ENCODE results near the gene B4GALT1. TPM values are rescaled to one million over a fixed set of nuclear protein-coding genes. Genes with fewer than 3 reads are reported as not detected.

B4GALT1 gene
- total RNA-seq, 1 experiment from 2014 or later = 31.4 TPM

DNA sequence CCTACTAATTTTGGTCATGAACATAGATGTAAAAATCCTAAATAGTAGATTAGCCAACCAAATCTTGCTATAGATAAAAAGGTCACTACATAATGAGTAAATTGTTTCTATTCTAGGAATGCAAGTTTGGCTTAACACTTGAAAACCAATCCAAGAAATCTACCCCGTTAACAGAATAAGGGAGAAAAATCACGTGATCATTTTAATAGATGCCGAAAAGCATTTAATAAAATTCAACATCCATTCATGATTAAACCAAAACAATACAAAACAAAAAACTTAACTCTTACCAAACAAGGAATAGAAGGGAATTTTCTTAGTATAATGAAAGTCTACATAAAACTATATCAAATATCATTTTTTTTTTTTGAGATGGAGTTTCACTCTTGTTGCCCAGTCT lies 69.9 kb downstream of the B4GALT1 start:
- Histone ChIP-seq H3K4me1 (ENCODE audit: control insufficient read depth in 1 of 2, insufficient read depth in 2 of 2, low read length in 2 of 2) (peaks cover 6 to 26% of the 10 kb centered on the region in 2 experiments), H3K9me2 (ENCODE audit: insufficient read depth) (no peaks in the 10 kb centered on the region), H3K4me2 (ENCODE audit: low read length) (no peak overlapping the region), H3K36me3 (ENCODE audit: control insufficient read depth in 1 of 2, insufficient read depth in 2 of 2, low read length in 2 of 2) (no peaks in the 10 kb centered on the region), H3K27ac (ENCODE audit: low read depth, low read length) (no peak overlapping the region), H3K4me3 (replicated peaks in 1 of 2; ENCODE audit: low read depth in 1 of 2, low read length in 2 of 2) (no peak overlapping the region), H3K27me3 (ENCODE audit: insufficient read depth, low read length) (no peaks in the 10 kb centered on the region), H2AFZ (ENCODE audit: low read depth, low read length, poor library complexity, severe bottlenecking) (no peak overlapping the region), H3K9me3 (ENCODE audit: control insufficient read depth in 1 of 2, insufficient read depth in 1 of 2, low read depth in 1 of 2, low read length in 2 of 2) (no peaks in the 10 kb centered on the region), H4K20me1 (ENCODE audit: insufficient read depth) (no peaks in the 10 kb centered on the region), H3K79me2 (ENCODE audit: insufficient read depth, low read length) (no peaks in the 10 kb centered on the region), H3K9ac (ENCODE audit: low read length) (no peak overlapping the region)
- no peak for TF ChIP-seq EZH2phosphoT487 (IDR thresholded peaks at IDR 0.05; ENCODE audit: borderline replicate concordance)
- TF ChIP-seq CBX3 (IDR thresholded peaks at IDR 0.05; ENCODE audit: low read depth) = no peak
- TF ChIP-seq EGR1 (IDR thresholded peaks at IDR 0.05; ENCODE audit: low read depth) = no peak
- TF ChIP-seq, protein P1, sequence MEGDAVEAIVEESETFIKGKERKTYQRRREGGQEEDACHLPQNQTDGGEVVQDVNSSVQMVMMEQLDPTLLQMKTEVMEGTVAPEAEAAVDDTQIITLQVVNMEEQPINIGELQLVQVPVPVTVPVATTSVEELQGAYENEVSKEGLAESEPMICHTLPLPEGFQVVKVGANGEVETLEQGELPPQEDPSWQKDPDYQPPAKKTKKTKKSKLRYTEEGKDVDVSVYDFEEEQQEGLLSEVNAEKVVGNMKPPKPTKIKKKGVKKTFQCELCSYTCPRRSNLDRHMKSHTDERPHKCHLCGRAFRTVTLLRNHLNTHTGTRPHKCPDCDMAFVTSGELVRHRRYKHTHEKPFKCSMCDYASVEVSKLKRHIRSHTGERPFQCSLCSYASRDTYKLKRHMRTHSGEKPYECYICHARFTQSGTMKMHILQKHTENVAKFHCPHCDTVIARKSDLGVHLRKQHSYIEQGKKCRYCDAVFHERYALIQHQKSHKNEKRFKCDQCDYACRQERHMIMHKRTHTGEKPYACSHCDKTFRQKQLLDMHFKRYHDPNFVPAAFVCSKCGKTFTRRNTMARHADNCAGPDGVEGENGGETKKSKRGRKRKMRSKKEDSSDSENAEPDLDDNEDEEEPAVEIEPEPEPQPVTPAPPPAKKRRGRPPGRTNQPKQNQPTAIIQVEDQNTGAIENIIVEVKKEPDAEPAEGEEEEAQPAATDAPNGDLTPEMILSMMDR (IDR thresholded peaks at IDR 0.05 in 2 of 3, conservative IDR thresholded peaks at IDR 0.05 in 1 of 3; ENCODE audit: borderline replicate concordance in 1 of 3, insufficient read depth in 1 of 3, low read depth in 2 of 3, low read length in 2 of 3) = no peak
- CTCF ChIA-PET = no interaction called here
- DNase-seq (ENCODE audit: low read depth, low spot score) (no peak), ATAC-seq (no peak)
- POLR2A ChIA-PET = no interaction called here
- intact Hi-C loops (cut with micrococcal nuclease) = no loop called here
- no TSS peak for BruUV-seq (replicated peaks)
- RAD21 ChIA-PET (ENCODE audit: low non-redundant PET in 1 of 2, low total read pairs in 2 of 2, uncharacterized antibody in 2 of 2, unreplicated experiment in 2 of 2) = no interaction called here

DNA sequence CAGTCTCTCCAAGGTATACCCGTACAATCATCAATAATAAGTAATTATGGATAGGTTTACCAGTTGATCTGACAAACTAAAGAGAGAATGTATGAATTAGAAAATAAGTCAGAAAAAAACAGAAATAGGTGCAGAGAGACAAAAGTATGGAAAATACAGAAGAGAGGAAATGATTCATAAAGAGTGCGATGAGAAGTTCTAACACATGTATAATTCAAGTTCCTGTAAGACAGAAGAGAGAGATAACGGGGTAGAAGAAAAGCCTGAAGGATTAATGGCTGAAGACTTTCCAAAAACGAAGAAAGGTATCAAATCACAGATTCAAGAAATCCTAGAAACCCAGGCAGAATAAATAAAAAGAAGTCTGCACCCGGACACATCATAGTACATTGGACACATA lies 74.5 kb downstream of the B4GALT1 start:
- Histone ChIP-seq H4K20me1 (ENCODE audit: insufficient read depth) (no peaks in the 10 kb centered on the region), H3K9me3 (ENCODE audit: control insufficient read depth in 1 of 2, insufficient read depth in 1 of 2, low read depth in 1 of 2, low read length in 2 of 2) (no peaks in the 10 kb centered on the region), H3K4me2 (ENCODE audit: low read length) (no peak overlapping the region), H2AFZ (ENCODE audit: low read depth, low read length, poor library complexity, severe bottlenecking) (no peak overlapping the region), H3K4me1 (ENCODE audit: control insufficient read depth in 1 of 2, insufficient read depth in 2 of 2, low read length in 2 of 2) (no peaks in the 10 kb centered on the region), H3K9me2 (ENCODE audit: insufficient read depth) (no peaks in the 10 kb centered on the region), H3K27me3 (ENCODE audit: insufficient read depth, low read length) (no peaks in the 10 kb centered on the region), H3K4me3 (replicated peaks in 1 of 2; ENCODE audit: low read depth in 1 of 2, low read length in 2 of 2) (no peak overlapping the region), H3K9ac (ENCODE audit: low read length) (no peak overlapping the region), H3K79me2 (ENCODE audit: insufficient read depth, low read length) (no peaks in the 10 kb centered on the region), H3K36me3 (ENCODE audit: control insufficient read depth in 1 of 2, insufficient read depth in 2 of 2, low read length in 2 of 2) (no peaks in the 10 kb centered on the region), H3K27ac (ENCODE audit: low read depth, low read length) (no peak overlapping the region)
- intact Hi-C loops (cut with micrococcal nuclease) = no loop called here
- ChIA-PET POLR2A (no interaction called here), RAD21 (ENCODE audit: low non-redundant PET in 1 of 2, low total read pairs in 2 of 2, uncharacterized antibody in 2 of 2, unreplicated experiment in 2 of 2) (no interaction called here), CTCF (no interaction called here)
- ATAC-seq (no peak), DNase-seq (ENCODE audit: low read depth, low spot score) (no peak)
- BruUV-seq (replicated peaks) = no TSS peak
- TF ChIP-seq EGR1 (IDR thresholded peaks at IDR 0.05; ENCODE audit: low read depth) (no peak), JUND (IDR thresholded peaks at IDR 0.05) (no peak), TCF7L2 (IDR thresholded peaks at IDR 0.05; ENCODE audit: borderline replicate concordance, extremely low read depth, insufficient read depth, insufficient read length) (no peak), SRF (IDR thresholded peaks at IDR 0.05; ENCODE audit: low read depth) (no peak), FOSL1 (IDR thresholded peaks at IDR 0.05; ENCODE audit: low read depth) (no peak), POLR2AphosphoS5 (IDR thresholded peaks at IDR 0.05; ENCODE audit: low read depth, low read length) (no peak), EZH2phosphoT487 (IDR thresholded peaks at IDR 0.05; ENCODE audit: borderline replicate concordance) (no peak), SP1 (IDR thresholded peaks at IDR 0.05; ENCODE audit: low read depth) (no peak)
- TF ChIP-seq, protein P2, sequence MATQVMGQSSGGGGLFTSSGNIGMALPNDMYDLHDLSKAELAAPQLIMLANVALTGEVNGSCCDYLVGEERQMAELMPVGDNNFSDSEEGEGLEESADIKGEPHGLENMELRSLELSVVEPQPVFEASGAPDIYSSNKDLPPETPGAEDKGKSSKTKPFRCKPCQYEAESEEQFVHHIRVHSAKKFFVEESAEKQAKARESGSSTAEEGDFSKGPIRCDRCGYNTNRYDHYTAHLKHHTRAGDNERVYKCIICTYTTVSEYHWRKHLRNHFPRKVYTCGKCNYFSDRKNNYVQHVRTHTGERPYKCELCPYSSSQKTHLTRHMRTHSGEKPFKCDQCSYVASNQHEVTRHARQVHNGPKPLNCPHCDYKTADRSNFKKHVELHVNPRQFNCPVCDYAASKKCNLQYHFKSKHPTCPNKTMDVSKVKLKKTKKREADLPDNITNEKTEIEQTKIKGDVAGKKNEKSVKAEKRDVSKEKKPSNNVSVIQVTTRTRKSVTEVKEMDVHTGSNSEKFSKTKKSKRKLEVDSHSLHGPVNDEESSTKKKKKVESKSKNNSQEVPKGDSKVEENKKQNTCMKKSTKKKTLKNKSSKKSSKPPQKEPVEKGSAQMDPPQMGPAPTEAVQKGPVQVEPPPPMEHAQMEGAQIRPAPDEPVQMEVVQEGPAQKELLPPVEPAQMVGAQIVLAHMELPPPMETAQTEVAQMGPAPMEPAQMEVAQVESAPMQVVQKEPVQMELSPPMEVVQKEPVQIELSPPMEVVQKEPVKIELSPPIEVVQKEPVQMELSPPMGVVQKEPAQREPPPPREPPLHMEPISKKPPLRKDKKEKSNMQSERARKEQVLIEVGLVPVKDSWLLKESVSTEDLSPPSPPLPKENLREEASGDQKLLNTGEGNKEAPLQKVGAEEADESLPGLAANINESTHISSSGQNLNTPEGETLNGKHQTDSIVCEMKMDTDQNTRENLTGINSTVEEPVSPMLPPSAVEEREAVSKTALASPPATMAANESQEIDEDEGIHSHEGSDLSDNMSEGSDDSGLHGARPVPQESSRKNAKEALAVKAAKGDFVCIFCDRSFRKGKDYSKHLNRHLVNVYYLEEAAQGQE (IDR thresholded peaks at IDR 0.05; ENCODE audit: low read depth) = no peak
- TF ChIP-seq, protein P3, sequence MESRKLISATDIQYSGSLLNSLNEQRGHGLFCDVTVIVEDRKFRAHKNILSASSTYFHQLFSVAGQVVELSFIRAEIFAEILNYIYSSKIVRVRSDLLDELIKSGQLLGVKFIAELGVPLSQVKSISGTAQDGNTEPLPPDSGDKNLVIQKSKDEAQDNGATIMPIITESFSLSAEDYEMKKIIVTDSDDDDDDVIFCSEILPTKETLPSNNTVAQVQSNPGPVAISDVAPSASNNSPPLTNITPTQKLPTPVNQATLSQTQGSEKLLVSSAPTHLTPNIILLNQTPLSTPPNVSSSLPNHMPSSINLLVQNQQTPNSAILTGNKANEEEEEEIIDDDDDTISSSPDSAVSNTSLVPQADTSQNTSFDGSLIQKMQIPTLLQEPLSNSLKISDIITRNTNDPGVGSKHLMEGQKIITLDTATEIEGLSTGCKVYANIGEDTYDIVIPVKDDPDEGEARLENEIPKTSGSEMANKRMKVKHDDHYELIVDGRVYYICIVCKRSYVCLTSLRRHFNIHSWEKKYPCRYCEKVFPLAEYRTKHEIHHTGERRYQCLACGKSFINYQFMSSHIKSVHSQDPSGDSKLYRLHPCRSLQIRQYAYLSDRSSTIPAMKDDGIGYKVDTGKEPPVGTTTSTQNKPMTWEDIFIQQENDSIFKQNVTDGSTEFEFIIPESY (IDR thresholded peaks at IDR 0.05; ENCODE audit: extremely low read depth, insufficient replicate concordance, low read length) = no peak
- TF ChIP-seq, protein P4, sequence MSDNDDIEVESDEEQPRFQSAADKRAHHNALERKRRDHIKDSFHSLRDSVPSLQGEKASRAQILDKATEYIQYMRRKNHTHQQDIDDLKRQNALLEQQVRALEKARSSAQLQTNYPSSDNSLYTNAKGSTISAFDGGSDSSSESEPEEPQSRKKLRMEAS (IDR thresholded peaks at IDR 0.05) = no peak

All from HCT116 (cell line).